Measurements from ENCODE around the gene LARGE2.

DNA sequence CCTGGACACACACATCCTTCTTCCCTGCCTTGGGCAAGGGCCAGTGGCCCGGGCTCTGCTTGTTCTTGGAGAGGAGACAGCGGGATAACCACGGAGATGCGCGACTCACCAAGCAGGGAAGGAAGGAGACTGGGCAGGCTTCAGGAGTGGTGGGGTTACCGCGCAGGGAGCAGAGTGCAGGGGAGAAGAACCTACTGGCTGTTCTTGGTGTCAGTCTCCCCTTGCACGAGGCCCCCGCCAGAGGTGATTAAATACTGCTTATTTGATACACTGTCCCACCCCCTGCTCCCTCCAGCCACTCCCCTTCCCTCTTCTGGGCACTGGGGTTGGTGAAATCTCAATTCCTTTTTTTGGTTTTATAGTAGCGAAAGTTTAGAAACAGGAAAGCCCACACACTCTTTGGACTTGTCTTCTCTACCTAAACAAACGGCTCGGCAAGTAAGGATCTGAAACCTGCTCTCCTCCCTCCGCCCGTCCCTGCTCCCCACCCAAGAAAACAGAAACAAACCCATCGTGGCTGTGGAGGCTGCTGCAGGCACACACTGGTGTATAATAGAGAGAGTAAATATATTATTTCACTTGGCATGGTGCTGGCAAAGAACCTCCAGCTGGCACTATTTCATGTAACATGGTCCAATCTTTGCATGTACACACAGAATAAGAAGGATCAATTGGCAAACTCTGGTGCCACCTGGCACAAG is 10.8 kb downstream of the LARGE2 start:
- TF ChIP-seq CTCF (IDR thresholded peaks at IDR 0.05): no peak
- no peak for TF ChIP-seq POLR2A (IDR thresholded peaks at IDR 0.05)
